Lower lobe of right lung (tissue), 2 donors: ENCODE results near the gene BCL11A. TPM values are rescaled to one million over a fixed set of nuclear protein-coding genes. Genes with fewer than 3 reads are reported as not detected.

Experiments
- ATAC-seq, 2 donors: fragments of 200-7000 bp; cut with Tn5 transposase; one replicate each; pipeline ENCODE4 v1.9.1; 2020 to 2022; ENCODE audit warnings: mild to moderate bottlenecking in 2 of 2, moderate library complexity in 2 of 2
- DNase-seq: peaks from one replicate; pipeline ENCODE4 v3.0.0-alpha.2; 2020
- H3K27ac ChIP-seq: fragments of 200-600 bp; one replicate; pipeline ENCODE4 v1.8.0; 2022
- H3K27me3 ChIP-seq: fragments of 200-600 bp; one replicate; pipeline ENCODE4 v1.8.0; 2022; ENCODE audit warnings: low read depth
- H3K36me3 ChIP-seq: fragments of 200-600 bp; one replicate; pipeline ENCODE4 v1.8.0; 2022; ENCODE audit warnings: mild to moderate bottlenecking
- H3K4me1 ChIP-seq: fragments of 200-600 bp; one replicate; pipeline ENCODE4 v1.8.0; 2022
- H3K4me3 ChIP-seq: fragments of 200-600 bp; one replicate; pipeline ENCODE4 v1.8.0; 2022; ENCODE audit warnings: mild to moderate bottlenecking
- H3K9me3 ChIP-seq: fragments of 200-600 bp; one replicate; pipeline ENCODE4 v1.8.0; 2022
- intact Hi-C: fragments of 100-400 bp; cut with DNase I; formaldehyde crosslinking; loops from one replicate; pipeline ENCODE4 v1.11.0; 2022
- total RNA-seq: library from RNA; stranded (reverse); fragmentation: NEBNext Ultra II Directional; extraction: Animal tissue kit (Norgen Biotek cat#: 25700); gene quantifications from one replicate; pipeline ENCODE4 v1.2.1, GENCODE V29; 2021
- TF ChIP-seq, protein P1 (sequence below): fragments of 200-600 bp; IDR thresholded peaks from one replicate; pipeline ENCODE4 v1.8.0; 2022; ENCODE audit warnings: antibody characterized with exemption, mild to moderate bottlenecking
- donor health status: DM: no; HTN: yes; CAD: no; lungs with severe emphysema.

BCL11A gene
- total RNA-seq, 1 donor from 2014 or later: 9.7 TPM

DNA sequence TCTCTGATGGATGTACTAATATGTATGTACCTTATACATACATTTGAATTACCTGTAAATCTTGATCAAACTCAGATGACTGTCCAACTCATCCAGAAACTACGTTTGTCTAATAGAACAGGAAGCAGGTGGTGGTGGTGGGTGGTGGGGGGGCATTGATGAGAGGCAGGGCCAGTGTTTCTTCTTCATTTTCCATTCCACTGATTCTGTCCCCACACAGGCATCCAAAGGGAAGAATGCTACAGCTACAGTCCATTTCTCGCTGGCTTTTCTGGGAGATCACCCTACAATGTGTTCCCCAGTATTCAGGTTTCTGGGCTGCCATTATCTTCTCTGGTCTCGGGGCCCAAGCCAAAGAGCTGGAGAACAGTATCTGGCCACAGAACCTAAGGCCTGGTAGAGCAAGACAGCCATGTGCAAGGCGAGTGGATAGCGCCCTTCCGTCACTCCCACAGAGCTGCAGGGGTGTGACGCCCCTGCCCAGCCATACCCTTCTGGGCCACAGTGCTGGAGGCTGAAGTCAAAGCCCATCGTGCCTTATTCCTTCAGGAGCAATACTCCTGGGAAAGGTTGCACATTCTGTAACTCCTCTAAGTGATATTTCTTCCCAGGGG lies 54.5 kb downstream of the BCL11A start:
- Histone ChIP-seq H3K4me1 (no peaks in the 10 kb centered on the region), H3K27me3 (no peaks in the 10 kb centered on the region), H3K36me3 (no peaks in the 10 kb centered on the region), H3K9me3 (no peaks in the 10 kb centered on the region), H3K4me3 (no peak overlapping the region), H3K27ac (no peak overlapping the region)
- DNase-seq (no peak), ATAC-seq (no peak)
- intact Hi-C loops: no loop called here
- TF ChIP-seq, protein P1, sequence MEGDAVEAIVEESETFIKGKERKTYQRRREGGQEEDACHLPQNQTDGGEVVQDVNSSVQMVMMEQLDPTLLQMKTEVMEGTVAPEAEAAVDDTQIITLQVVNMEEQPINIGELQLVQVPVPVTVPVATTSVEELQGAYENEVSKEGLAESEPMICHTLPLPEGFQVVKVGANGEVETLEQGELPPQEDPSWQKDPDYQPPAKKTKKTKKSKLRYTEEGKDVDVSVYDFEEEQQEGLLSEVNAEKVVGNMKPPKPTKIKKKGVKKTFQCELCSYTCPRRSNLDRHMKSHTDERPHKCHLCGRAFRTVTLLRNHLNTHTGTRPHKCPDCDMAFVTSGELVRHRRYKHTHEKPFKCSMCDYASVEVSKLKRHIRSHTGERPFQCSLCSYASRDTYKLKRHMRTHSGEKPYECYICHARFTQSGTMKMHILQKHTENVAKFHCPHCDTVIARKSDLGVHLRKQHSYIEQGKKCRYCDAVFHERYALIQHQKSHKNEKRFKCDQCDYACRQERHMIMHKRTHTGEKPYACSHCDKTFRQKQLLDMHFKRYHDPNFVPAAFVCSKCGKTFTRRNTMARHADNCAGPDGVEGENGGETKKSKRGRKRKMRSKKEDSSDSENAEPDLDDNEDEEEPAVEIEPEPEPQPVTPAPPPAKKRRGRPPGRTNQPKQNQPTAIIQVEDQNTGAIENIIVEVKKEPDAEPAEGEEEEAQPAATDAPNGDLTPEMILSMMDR: no peak

DNA sequence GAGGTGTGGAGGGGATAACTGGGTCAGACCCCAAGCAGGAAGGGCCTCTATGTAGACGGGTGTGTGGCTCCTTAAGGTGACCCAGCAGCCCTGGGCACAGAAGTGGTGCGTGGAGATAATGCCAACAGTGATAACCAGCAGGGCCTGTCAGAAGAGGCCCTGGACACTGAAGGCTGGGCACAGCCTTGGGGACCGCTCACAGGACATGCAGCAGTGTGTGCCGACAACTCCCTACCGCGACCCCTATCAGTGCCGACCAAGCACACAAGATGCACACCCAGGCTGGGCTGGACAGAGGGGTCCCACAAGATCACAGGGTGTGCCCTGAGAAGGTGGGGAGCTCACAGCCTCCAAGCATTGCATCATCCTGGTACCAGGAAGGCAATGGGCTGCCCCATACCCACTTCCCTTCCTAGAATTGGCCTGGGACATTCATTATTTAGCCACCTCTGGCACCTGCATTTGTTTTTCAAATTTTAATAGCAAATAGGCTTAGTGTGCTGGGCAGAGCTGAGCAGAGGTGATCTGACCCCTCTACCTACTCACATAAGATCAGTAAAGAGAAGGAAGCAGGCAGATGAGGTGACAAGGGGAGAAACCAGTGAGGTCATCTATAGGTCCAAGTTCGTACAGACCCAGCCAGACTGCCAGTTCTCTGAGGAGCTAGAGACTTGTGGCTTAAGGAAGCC lies 55.2 kb downstream of the BCL11A start:
- DNase-seq (no peak), ATAC-seq (no peak)
- H3K27ac ChIP-seq: no peak overlapping the region
- no peaks in the 10 kb centered on the region for H3K9me3 ChIP-seq
- H3K4me1 ChIP-seq: no peaks in the 10 kb centered on the region
- H3K27me3 ChIP-seq: no peaks in the 10 kb centered on the region
- intact Hi-C loops: no loop called here
- no peaks in the 10 kb centered on the region for H3K36me3 ChIP-seq
- TF ChIP-seq, protein P1: no peak
- no peak overlapping the region for H3K4me3 ChIP-seq

DNA sequence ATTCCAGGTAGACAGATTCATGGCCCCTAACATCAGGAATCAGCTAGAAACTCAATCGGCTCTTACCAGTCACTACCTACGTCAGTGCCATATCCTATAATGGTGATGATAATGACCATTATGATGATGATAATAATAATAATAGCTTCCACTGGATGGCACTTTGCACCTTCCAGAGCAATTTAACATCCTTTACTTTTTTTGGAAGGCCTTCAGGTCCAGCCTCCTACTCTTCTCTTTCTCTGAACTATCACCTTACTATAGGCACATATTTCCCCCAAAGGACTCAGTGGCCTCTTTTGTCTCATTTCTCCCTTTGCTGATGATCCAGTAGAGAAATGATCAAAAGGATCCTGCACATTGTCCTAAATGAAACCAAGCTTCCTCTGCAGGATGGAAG lies 56.0 kb downstream of the BCL11A start:
- no peak for ATAC-seq
- Histone ChIP-seq H3K27me3 (no peaks in the 10 kb centered on the region), H3K4me1 (no peaks in the 10 kb centered on the region), H3K4me3 (no peak overlapping the region), H3K9me3 (no peaks in the 10 kb centered on the region), H3K36me3 (no peaks in the 10 kb centered on the region), H3K27ac (no peak overlapping the region)
- no peak for DNase-seq
- intact Hi-C loops: no loop called here
- TF ChIP-seq, protein P1: no peak

DNA sequence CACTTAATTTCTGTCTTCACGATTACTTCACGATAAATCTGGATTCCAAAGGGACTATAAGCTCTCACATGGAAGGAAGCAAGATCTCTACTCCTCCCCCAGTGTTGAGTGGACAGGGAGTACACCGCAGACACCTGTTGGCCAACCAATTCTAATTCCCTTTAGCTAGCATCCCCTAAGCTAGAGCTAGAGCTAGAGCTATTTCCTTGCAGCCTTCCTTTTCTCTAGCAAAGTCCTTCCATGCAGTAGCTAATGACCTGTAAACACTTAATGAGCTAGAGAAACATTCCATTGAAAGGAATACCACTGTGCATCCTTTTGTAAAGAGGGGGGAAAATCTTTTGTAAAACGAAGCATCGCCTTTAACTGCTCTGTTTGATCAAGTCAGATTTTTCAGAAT lies 56.5 kb downstream of the BCL11A start:
- Histone ChIP-seq H3K9me3 (no peaks in the 10 kb centered on the region), H3K36me3 (no peaks in the 10 kb centered on the region), H3K27ac (no peak overlapping the region), H3K4me3 (no peak overlapping the region), H3K4me1 (no peaks in the 10 kb centered on the region), H3K27me3 (no peaks in the 10 kb centered on the region)
- intact Hi-C loops: no loop called here
- TF ChIP-seq, protein P1: no peak
- ATAC-seq (no peak), DNase-seq (no peak)

DNA sequence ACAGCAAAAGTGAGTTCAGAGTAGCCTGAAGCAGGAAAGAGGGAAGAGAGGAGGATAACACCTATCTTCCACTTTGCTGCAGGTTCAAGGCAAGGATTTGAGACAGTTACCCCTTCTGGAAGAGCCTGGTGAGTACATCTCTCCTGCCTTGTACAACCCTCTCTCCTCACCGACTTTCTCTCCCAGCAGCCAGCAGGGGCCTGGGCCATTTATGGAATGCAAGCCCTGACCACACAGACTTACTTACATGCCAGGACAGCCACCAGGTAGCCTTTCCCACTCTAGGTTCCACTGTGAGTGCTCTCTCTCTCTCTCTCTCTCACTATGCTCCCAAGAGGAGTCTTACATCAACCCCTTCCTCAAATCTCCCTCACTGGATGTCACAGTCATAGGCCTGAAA lies 57.0 kb downstream of the BCL11A start:
- TF ChIP-seq, protein P1: no peak
- no peak for ATAC-seq
- H3K9me3 ChIP-seq: no peaks in the 10 kb centered on the region
- H3K27ac ChIP-seq: no peak overlapping the region
- no peak overlapping the region for H3K4me3 ChIP-seq
- intact Hi-C loops: no loop called here
- H3K27me3 ChIP-seq: no peaks in the 10 kb centered on the region
- H3K4me1 ChIP-seq: no peaks in the 10 kb centered on the region
- DNase-seq: no peak
- H3K36me3 ChIP-seq: no peaks in the 10 kb centered on the region
